ENCODE data around the gene OPHN1.
"Not testable (repeated sequence)": the region's sequence is repeated elsewhere in the genome, so short reads cannot be mapped to it uniquely, and the experiment has no call there.

OPHN1 gene

DNA sequence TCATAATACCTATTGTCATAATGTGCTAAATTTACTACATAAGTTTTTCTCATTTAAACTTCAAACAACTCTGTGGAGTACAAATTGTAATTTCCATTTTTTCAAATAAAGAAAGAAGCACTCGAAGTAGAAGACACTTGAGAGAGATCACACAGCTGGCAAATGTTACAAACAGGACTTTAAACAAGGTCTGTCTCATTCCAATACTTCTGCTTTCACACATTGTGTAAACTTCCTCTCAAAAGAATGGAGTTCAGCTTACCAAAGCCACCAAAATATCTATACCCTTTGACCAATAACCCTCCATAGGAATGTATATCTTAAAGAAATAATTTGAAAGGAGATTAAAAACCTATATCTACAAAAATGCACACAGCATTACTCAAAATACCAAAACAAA lies 88.3 kb downstream of the OPHN1 start:
- DNase-seq: no peak

DNA sequence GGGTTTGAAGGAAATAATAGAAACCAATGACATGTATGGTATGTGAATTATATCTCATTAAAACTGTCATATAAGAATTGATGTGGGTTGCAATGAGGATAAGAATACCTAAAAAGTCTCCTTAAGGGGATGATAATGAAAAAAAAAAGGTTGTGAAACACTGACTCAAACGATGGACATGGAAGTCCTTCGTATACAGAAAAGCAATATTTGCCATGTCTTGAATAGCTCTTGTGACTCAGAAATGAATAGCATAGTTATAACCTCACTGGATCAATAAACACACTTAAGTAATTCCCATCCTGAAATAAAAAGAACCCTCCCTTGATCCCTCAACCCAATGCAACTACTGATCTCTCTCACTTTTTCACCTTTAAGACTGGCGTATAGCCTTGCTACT lies 89.7 kb downstream of the OPHN1 start:
- DNase-seq: no peak

DNA sequence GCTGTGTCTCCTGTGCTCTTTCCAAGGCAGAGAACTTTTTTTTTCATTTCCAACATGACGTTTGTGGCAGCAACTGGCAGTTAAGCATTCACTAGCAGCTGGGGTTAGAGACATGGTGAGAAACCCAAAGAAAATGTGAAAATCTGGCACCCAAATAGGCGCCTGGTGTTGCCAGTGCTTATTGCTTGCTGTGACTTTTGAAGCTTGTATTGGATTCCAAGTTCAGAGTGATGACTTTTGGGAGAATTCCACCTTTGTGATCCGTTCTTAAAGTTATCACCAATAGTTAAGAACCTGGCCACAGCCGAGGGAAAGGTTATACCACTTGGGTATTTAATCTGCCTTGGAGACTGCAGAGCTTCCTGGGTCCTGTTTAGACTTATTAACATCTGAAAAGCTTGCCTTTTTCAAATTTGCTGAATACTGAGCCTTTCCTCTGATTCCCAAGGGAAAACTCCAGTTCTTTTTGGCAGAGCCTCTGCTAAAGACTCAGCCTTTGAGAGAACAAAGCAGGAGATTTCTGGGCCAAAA lies 101.0 kb downstream of the OPHN1 start:
- DNase-seq: no peak

DNA sequence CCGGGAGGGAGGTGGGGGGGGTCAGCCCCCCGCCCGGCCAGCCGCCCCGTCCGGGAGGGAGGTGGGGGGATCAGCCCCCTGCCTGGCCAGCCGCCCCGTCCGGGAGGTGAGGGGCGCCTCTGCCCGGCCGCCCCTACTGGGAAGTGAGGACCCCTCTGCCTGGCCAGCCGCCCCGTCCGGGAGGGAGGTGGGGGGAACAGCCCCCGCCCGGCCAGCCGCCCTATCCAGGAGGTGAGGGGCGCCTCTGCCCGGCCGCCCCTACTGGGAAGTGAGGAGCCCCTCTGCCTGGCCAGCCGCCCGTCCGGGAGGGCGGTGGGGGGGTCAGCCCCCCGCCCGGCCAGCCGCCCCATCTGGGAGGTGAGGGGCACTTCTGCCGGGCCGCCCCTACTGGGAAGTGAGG lies 106.5 kb downstream of the OPHN1 start:
- not testable (repeated sequence) for DNase-seq

DNA sequence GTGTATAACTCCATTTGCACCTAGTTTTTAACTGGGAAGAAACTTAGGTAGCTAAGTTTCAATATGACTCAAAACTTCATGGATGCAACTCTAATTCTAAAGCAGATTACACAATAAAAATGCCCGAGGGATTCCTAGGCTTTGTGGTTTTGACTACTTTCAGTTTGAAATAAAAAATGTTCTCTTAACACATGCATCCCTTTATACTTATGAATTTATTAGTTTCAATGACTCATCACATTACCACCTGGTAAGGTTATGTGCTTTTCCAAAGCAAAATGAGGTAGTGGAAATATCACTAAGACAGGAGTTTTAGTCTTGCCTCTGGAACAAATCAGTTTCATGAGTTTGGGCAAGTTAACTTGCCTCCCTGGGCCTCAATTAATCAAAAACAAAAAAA lies 125.5 kb downstream of the OPHN1 start:
- no peak for DNase-seq

DNA sequence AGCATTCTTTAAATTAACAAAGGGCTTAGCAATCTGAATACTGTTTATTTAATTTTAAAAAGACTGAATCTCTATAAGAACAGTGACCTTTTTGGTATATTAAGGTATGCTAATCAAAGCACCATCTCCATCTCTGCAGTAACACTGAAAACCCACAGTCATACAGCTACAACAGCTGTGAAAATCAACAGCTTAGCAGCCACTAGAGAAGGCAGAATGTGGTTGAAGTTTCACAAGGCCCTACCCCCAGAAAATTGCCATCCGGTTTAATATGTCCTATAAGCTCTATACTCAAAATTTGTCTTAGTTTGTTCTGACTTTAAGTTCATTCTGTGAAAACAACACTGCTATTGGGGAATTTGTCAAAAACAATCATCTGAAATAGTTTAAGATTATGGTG lies 128.7 kb downstream of the OPHN1 start:
- no peak for DNase-seq

DNA sequence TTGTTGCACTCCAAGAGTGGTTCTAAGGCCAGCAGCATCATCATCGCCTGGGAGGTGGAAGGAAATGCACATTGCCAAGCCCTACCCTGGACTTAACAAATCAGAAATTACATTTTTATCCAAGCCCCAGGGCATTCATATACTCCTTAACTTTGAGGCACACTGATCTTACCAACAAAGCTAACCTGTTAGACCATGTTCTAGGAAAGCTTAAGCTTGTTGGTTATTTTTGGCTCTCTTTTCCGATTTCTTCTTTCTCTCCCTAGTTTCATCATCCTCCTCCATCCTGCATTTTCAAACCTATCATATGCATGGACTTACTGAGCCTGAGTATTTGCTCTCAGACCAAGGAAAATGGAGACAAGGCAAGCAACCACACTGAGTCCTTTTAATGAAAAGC lies 133.4 kb downstream of the OPHN1 start:
- DNase-seq: no peak

DNA sequence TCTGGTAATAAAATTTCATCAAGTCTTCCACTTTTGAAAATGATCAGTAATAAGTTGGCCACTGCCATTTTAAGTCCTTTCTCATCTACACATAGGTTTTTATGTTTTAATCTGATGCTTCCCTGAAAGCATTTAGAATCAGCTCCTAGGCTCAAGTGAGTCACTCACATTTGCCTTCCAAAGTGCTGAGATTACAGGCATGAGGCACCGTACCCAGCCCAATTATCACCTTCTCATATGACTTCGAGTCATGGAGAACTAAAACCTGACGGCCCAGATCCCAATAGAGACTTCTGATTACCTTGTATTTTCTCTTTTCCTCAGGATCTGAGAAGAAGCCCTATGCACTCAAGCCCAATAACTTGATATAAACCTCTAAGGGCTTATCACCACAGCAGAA lies 140.8 kb downstream of the OPHN1 start:
- DNase-seq: no peak

DNA sequence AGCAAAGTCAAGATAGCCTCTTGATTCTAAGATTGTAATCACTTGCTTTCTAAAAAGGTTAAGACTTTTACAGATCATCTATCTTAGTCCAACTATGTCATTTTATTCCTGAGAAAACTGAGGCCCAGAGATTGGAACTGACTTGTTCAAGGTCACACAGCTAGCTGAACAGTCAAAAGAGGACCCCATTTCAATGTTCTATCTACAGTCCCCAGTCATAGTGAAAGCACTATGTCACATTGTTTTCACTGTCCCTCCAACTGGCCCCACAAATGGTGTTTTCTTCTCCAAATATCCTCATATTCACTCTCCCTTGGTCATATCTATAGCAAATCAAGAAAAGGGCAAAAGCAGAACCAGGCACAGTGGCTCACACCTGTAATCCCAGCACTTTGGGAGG lies 145.2 kb downstream of the OPHN1 start:
- DNase-seq: no peak

DNA sequence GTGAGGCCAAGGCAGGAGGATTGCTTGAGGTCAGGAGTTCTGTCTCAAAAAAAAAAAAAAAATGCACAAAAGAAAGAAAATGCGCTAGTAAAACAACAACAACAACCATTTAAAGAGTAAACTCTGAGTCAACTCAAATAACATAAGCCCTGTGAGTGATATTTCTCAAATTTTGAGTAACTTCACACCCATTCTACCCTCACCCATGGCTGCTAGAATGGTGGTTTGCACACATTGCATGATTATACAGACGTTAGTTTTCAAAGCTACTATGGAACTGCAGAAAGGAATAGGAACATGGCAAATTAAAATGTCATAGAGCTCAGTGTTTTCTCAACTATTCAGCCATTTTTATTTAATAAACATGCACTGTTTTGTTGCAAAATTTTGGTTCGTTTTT lies 145.9 kb downstream of the OPHN1 start:
- no peak for DNase-seq

DNA sequence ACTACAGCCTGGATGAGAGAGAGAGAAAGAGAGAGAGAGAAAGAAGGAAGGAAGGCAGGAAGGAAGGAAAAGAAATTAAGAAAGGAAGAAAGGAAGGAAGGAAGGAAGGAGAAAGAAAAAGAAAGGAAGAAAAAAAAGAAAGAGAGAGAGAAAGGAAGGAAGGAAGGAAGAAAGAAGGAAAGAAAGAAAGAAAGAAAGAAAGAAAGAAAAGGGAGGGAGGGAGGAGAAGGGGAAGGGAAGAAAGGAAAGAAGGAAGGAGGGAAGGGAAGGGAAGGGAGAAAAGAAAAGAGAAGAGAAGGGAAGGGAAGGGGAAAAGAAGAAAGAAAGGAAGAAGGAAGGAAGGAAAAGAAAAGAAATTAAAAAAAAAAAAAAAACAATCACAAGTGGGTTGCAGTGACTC lies 146.3 kb downstream of the OPHN1 start:
- DNase-seq: no peak

DNA sequence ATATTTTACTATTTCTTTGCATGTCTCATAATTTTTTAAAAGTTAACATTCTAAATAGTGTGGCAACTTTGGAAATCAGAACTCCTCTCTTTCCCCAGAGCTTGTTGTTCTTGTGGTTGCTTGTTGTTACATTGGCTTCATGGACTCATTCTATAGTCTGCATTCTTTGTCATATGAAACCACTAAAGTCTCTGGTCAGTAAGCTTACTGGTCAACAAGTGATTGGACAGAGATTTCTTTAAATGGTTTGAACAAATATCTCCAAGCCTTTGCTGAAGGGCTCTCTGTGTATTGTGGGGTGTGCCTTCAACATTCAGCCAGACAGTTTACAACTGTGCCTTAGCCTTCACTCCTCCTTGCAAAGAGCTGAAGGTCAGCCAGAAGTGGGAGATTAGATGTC lies 147.2 kb downstream of the OPHN1 start:
- no peak for DNase-seq

DNA sequence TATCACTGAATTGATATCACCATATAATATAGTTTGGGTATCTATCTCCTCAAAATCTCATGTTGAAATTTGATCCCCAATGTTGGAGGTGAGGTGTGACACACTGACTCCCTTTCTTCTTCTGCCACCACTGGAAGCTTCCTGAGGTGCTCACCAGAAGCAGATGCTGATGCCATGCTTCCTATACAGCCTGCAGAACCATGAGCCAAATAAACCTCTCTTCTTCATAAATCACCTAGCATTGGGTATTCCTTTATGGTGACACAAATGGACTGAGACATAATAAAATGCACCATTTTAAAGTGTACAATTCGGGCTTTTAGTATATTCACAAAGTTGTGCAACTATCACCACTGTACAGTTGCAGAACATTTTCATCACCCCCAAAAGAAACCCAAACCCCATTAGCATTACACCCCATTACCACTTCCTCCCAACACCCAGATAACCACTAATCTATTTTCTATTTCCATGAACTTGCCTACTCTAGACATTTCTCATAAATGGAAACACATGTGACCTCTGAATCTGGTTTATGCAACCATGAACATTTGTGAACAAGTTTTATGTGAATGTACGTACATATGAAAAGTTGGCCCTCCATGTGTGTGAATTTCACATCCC lies 148.9 kb downstream of the OPHN1 start:
- DNase-seq: no peak

DNA sequence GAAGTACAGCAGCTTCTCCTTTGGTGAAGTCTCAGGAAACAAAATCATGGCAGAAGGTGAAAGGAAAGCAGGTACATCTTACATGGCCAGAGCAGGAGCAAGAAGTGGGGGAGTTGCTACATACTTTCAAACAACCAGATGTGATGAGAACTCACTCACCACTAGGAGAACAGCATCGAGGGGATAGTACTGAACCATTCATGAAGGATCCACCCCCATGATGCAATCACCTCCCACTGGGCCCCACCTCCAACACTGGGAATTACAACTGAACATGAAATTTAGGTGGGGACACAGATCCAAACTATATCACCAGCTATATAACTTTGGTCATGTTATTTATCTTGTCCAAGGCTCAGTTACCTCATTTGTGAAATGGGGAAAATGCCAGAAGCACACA lies 159.4 kb downstream of the OPHN1 start:
- no peak for DNase-seq

DNA sequence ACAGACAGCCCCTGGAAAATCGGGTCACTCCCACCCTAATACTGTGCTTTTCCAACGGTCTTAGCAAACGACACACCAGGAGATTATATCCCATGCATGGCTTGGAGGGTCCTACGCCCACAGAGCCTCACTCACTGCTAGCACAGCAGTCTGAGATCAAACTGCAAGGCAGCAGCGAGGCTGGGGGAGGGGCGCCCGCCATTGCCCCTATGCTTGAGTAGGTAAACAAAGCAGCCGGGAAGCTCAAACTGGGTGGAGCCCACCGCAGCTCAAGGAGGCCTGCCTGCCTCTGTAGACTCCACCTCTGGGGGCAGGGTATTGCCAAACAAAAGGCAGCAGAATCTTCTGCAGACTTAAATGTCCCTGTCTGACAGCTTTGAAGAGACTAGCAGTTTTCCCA lies 168.5 kb downstream of the OPHN1 start:
- not testable (repeated sequence) for DNase-seq

DNA sequence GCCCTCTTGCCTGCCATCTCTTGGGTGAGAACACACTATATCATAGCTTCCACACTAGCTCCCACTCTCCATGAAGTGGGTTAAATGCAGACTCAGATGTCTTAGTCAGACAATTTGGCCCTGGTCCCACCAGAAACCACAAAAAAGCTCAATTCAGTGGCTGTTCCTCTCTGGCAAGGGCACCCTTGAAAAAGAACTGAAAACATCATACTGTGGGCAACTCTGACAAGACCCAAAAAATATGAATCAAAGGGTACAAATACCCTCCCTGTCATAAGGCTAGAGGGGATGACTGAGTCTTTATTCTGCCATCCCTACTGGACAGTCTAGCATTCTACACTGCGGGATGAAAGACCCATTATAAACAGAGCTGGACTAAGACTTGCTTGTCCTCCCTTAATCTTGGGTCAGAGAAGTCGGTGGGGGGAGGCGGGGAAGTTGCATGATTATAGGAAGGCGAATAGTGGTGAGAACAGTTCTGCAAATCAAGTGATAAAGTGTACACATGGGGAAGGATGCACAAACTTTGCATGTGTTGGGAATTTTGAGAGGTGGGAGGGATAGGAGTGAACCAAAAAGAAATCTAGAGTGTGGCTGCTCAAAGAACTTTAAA lies 172.1 kb downstream of the OPHN1 start:
- DNase-seq: no peak

DNA sequence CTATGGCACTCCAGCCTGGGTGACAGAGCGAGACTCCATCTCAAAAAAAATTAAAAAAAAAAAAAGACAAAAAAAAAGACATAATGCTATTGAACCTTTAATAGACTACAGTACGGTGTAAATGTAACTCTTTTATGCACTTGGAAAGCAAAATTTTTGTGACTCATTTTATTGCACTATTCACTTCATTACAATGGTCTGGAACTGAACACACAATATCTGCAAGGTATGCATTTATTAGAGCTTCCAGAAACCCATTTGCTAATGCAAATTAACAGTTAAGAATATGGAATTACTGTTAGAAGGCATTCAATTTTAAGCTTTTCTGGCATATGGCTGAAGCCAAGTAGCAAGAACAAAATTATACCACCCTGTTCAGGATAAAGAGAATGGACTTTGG lies 176.3 kb downstream of the OPHN1 start:
- DNase-seq: no peak

DNA sequence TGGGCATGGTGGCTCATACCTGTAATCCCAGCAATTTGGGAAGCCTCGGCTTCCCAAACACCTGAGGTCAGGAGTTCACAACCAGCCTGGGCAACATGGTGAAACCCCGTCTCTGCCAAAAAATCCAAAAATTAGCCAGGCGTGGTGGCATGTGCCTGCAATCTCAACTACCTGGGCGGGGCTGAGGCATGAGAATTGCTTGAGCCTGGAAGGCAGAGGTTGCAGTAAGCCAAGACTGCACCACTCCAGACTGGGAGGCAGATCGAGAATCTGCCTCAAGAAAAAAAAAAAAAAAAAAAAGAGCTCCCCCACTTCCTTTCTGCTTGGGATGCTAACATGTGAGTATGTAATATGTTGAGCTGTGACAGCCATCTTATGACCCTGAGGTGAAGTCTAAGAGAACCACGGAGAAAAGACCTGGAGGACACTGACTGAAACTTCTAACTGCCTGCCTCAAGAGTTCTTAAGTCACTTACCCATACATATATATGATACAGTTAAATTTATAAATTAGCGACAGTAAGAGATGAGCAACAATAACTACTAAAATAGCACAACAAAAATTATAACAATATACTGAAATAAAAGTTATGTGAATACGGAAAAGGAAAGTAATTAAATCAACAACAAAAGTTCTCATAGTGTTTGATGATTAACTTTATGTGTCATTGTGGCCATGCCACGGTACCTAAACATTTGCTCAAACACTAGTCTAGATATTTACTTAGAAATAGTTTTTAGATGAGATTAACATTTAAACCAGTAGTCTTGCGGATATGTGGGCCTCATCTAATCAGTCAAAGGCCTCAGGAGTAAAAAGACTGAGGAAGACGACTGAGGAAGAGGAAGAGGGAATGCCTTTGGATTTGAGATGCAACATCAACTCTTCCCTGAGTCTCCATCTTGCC lies 178.3 kb downstream of the OPHN1 start:
- DNase-seq: no peak

DNA sequence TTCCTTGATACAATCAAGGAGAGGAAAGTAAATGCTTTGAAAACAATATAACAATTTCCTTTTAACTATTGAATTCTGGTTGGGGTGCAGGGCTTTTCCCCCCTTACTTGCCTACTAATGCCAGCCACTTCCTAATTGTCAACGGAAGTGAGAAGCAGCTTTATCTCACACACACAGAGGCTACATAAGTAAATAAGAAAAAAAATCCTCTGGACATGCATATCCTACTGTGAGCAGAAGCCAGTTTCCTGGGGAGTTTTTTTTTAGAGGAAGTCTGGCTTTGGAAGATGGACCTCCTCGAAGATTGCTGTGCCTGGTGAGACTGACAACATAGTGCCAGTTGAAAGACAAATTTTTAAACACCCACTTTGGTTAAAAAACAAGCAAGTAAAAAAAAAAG lies 180.6 kb downstream of the OPHN1 start:
- DNase-seq: no peak

DNA sequence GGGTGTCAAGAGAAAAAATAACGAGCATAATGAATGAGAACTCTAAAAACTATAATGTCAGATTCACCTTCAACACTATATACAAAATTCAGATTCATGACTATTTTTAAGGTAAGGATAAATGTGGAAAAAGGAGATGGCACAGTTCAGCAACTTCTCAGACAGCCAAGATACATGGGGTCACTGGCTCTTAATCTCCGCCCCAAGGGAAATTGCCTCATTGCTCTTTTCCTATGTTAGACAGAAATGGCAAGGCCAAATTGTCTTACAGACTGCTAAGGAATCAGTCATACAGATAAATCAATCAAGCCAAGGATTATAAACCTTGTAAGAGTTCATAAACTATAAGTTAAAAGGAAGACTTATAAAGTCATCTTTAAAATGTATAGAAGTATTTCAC lies 183.4 kb downstream of the OPHN1 start:
- DNase-seq: no peak

DNA sequence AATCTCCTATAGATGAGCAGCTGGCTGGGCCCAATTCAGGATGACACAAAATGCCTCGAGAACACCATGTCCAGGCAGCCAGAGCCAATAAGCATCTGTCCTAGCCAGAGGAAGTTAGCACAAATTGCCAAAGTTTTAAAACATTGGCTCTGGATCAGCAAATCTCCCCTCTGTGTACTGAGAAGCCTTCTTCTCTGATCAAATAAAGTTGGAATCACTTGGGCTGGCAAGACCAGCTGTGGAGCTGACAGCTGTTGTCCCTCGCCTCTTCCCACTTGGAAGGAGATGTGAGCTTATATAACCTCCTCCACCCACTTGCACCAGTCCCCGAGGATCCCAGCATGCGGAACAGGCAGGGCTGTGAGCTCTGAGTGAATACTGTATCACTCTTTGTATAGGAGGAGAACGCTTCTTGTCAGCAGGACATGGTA lies 183.9 kb downstream of the OPHN1 start:
- no peak for DNase-seq

DNA sequence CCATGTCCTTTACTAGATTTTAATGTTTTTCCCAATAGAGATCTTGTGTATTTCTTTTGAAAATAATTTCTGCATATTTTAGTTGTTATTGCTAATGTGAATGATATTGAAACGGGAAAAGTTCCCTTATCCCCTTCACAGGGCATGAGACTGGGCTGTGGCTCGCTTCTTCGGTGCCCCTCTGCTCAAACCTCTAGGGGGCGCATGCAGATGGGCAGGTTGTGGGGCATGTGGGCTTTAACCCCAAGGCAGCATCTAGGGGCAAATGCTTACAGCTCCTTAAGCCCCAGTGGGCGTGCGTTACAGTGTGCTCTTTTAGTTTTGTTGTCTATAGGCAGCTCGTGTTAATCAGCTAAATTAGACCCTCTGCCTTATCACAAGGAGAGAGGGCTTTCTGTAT lies 194.7 kb downstream of the OPHN1 start:
- no peak for DNase-seq

DNA sequence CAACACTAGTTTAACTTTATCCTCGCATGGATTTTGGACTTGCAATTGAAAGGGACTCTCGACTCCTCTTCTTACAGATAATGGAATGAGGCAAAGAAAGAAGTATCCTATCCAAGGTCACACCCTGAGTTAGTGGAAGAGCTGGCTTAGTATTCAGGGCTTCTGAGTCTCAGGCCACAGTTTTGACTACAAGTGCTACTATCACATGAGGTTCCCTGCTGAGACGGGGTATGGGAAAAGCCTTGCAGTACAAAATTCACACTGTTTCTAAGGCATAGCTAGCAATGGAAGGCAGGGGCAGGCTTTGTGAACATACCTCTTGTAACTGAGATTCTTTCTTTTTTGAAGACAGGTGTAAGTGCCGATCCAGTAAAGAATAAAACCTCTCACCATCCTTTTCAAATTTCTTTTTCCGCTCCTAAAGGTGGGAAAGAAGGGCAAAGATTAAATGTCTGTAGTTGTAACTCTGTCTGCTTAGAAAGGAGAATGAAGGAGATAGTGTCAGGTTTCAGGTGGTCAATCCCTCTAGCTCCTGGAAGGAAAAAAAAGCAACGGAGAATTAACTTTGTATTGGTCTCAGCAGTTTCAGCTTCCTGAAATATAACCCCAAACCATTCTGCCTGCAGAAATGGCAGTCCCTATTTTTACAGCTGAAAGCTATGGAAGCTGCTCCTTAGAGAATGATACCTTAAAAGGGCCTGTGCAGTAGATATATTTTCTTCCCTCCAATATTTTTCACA lies 199.0 kb downstream of the OPHN1 start:
- no peak for DNase-seq

All from NCI-H187 treated with DMSO at 0.1 percent for 48 hours (cell line).